HepG2 (cell line): ENCODE data around the gene ZNF226. TPM values are rescaled to one million over a fixed set of nuclear protein-coding genes. Genes with fewer than 3 reads are reported as not detected.

Experiments
- CHD4 ChIP-seq: fragments of 200-600 bp; sonication (generic); IDR thresholded peaks from 2 replicates; pipeline ENCODE4 v1.7.0; 2017; ENCODE audit warnings: mild to moderate bottlenecking, low read length, borderline replicate concordance
- DR1 ChIP-seq: sonication (generic); formaldehyde crosslinking; IDR thresholded peaks from 2 replicates; pipeline ENCODE4 v1.8.0; 2021; ENCODE audit warnings: mild to moderate bottlenecking, missing genetic modification reagents, inconsistent platforms
- EHMT2 ChIP-seq: fragments of 200-600 bp; sonication (generic); IDR thresholded peaks from 2 replicates; pipeline ENCODE4 v1.7.0; 2017; ENCODE audit warnings: antibody characterized with exemption, low read depth, low read length, borderline replicate concordance
- EP300 ChIP-seq, 3 experiments: sonication (generic) in 1 of 3; formaldehyde crosslinking in 1 of 3; IDR thresholded peaks; 2 replicates each; pipeline versions ENCODE4 v1.5.1 to v1.6.1; 2011 to 2020; ENCODE audit warnings: low read depth in 2 of 3, low read length in 2 of 3, borderline replicate concordance in 1 of 3, improper control_type of control experiment in 1 of 3, mild to moderate bottlenecking in 1 of 3, missing genetic modification reagents in 1 of 3, moderate library complexity in 1 of 3
- ETV6 ChIP-seq: sonication (generic); formaldehyde crosslinking; conservative IDR thresholded peaks from 2 replicates; pipeline ENCODE4 v1.4.0; 2020; ENCODE audit warnings: missing genetic modification reagents
- HNRNPH1 ChIP-seq: fragments of 200-400 bp; formaldehyde crosslinking; optimal IDR thresholded peaks from 2 replicates; pipeline ENCODE3; 2017; ENCODE audit warnings: mild to moderate bottlenecking, low read depth, low read length
- KDM2A ChIP-seq: sonication (generic); formaldehyde crosslinking; IDR thresholded peaks from 2 replicates; pipeline ENCODE4 v1.4.0; 2020; ENCODE audit warnings: low read depth, missing genetic modification reagents, borderline replicate concordance
- RNF2 ChIP-seq: fragments of 450-650 bp; conservative IDR thresholded peaks from 2 replicates; pipeline ENCODE4 v1.6.1; 2016; ENCODE audit warnings: low read depth
- SALL1 ChIP-seq: sonication (generic); formaldehyde crosslinking; IDR thresholded peaks from 2 replicates; pipeline ENCODE4 v1.8.0; 2022; ENCODE audit warnings: mild to moderate bottlenecking, missing genetic modification reagents
- STAT5B ChIP-seq: sonication (generic); formaldehyde crosslinking; IDR thresholded peaks from 2 replicates; pipeline ENCODE4 v1.4.0; 2020; ENCODE audit warnings: missing genetic modification reagents
- XRCC5 ChIP-seq: fragments of 200-400 bp; formaldehyde crosslinking; optimal IDR thresholded peaks from 2 replicates; pipeline ENCODE3; 2017; ENCODE audit warnings: mild to moderate bottlenecking, low read length
- ZNF180 ChIP-seq: sonication (generic); formaldehyde crosslinking; IDR thresholded peaks from 2 replicates; pipeline ENCODE4 v1.4.0; 2020; ENCODE audit warnings: low read depth, missing genetic modification reagents, borderline replicate concordance
- ZNF225 ChIP-seq: sonication (generic); formaldehyde crosslinking; IDR thresholded peaks from 2 replicates; pipeline ENCODE4 v1.4.0; 2020; ENCODE audit warnings: mild to moderate bottlenecking, missing genetic modification reagents
- ZNF572 ChIP-seq: sonication (generic); formaldehyde crosslinking; IDR thresholded peaks from 2 replicates; pipeline ENCODE4 v1.5.1; 2020; ENCODE audit warnings: mild to moderate bottlenecking, missing genetic modification reagents
- ZNF670 ChIP-seq: sonication (generic); formaldehyde crosslinking; IDR thresholded peaks from 2 replicates; pipeline ENCODE4 v1.8.0; 2022; ENCODE audit warnings: mild to moderate bottlenecking, missing genetic modification reagents, borderline replicate concordance
- polyA plus RNA-seq, 8 experiments: library from polyadenylated mRNA; depleted of rRNA in 3 of 8; stranded (reverse) in 7 of 8; unstranded in 1 of 8; fragments of >200 nt; fragmentation: Illumina TruSeq in 4 of 8; extraction: Trizol in 4 of 8; gene quantifications; 2 replicates each; pipeline versions ENCODE4 v1.2.1 to v1.2.3, GENCODE V29; 2011 to 2016; ENCODE audit warnings: low read depth in 4 of 8, missing spikeins in 1 of 8, mixed read lengths in 1 of 8; ENCODE audit not compliant: insufficient read depth in 1 of 8
- total RNA-seq, 5 experiments: library from RNA; depleted of rRNA; stranded (reverse); fragments of >200 nt; fragmentation: Illumina TruSeq; extraction: Trizol; gene quantifications; 2 replicates each; pipeline ENCODE4 v1.2.3, GENCODE V29; 2016; ENCODE audit warnings: low read depth in 1 of 5
- TF ChIP-seq, protein P1 (sequence below): IDR thresholded peaks from 2 replicates; pipeline ENCODE4 v1.6.1; 2016; ENCODE audit warnings: control low read depth
- TF ChIP-seq, protein P2 (sequence below): IDR thresholded peaks from 2 replicates; pipeline ENCODE4 v1.6.1; 2018; ENCODE audit warnings: missing genetic modification reagents, mild to moderate bottlenecking, missing compliant biosample characterization
- TF ChIP-seq, protein P3 (sequence below): sonication (generic); formaldehyde crosslinking; IDR thresholded peaks from 2 replicates; pipeline ENCODE4 v1.8.0; 2022; ENCODE audit warnings: mild to moderate bottlenecking, missing genetic modification reagents
- TF ChIP-seq, protein P4 (sequence below): sonication (generic); formaldehyde crosslinking; IDR thresholded peaks from 2 replicates; pipeline ENCODE4 v1.8.1; 2023; ENCODE audit warnings: mild to moderate bottlenecking, missing genetic modification reagents, borderline replicate concordance
- TF ChIP-seq, protein P5 (sequence below): sonication (generic); formaldehyde crosslinking; IDR thresholded peaks from 2 replicates; pipeline ENCODE4 v1.4.0; 2020; ENCODE audit warnings: missing genetic modification reagents, borderline replicate concordance
- TF ChIP-seq, protein P6 (sequence below): sonication (generic); formaldehyde crosslinking; IDR thresholded peaks from 2 replicates; pipeline ENCODE4 v1.9.0; 2022; ENCODE audit warnings: missing genetic modification reagents, mild to moderate bottlenecking, borderline replicate concordance

Gene ZNF226
- total and polyA plus RNA-seq, 2 of the 13 experiments (the other 11 are each of a cell fraction or from before 2014, with no cell fraction given): 8.3 to 16.0 TPM

DNA sequence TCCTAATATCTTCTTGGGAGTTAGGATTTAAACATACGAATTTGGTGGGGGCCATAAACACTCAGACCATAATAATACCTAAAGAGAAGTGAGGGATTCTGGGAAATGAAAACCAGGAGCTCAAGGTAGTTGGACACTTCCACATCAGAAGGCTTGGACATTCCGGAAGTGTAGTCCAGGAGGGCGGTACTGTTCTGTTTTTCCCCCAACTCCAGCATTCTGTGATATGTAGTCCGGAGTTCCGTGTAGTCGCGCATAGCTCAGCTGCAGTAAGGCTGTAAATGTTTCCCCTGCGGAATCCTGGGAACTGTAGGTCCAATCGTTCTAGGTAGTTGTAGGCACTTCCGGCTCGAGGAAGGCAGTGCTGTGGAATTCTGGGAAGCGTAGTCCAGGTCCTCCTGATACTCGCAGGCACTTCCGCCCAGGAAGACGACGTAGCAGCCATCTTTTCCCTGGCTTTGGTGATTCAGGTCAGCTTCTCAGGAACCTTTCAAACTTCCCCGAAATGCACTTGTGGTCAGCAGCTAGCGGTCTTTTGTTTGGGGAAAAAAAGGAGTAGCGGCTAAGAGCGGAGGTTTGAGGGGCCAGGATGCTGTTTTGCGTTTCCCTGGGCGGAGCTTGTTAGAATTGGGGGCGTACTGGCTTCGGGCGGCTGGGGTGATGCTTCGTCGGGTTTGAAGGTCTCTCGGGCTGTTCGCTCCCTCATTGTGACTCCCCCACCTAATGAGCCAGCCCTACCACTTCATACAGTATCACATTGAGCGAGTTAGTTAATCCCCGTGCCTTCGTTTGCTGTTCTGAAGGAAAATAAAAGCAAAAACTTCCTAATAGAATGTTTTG, at the start of gene ZNF226 (continued):
- TF ChIP-seq, protein P1, sequence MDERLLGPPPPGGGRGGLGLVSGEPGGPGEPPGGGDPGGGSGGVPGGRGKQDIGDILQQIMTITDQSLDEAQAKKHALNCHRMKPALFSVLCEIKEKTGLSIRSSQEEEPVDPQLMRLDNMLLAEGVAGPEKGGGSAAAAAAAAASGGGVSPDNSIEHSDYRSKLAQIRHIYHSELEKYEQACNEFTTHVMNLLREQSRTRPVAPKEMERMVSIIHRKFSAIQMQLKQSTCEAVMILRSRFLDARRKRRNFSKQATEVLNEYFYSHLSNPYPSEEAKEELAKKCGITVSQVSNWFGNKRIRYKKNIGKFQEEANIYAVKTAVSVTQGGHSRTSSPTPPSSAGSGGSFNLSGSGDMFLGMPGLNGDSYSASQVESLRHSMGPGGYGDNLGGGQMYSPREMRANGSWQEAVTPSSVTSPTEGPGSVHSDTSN (CRISPR knock-in tag): no peak
- TF ChIP-seq, protein P2, sequence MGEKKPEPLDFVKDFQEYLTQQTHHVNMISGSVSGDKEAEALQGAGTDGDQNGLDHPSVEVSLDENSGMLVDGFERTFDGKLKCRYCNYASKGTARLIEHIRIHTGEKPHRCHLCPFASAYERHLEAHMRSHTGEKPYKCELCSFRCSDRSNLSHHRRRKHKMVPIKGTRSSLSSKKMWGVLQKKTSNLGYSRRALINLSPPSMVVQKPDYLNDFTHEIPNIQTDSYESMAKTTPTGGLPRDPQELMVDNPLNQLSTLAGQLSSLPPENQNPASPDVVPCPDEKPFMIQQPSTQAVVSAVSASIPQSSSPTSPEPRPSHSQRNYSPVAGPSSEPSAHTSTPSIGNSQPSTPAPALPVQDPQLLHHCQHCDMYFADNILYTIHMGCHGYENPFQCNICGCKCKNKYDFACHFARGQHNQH (CRISPR knock-in tag): peak; percentile 80
- TF ChIP-seq, protein P3, sequence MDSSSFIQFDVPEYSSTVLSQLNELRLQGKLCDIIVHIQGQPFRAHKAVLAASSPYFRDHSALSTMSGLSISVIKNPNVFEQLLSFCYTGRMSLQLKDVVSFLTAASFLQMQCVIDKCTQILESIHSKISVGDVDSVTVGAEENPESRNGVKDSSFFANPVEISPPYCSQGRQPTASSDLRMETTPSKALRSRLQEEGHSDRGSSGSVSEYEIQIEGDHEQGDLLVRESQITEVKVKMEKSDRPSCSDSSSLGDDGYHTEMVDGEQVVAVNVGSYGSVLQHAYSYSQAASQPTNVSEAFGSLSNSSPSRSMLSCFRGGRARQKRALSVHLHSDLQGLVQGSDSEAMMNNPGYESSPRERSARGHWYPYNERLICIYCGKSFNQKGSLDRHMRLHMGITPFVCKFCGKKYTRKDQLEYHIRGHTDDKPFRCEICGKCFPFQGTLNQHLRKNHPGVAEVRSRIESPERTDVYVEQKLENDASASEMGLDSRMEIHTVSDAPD (CRISPR knock-in tag): no peak; the same call in 1 of the 2 replicates
- no peak for TF ChIP-seq ZNF670 (CRISPR knock-in tag)
- peak; percentile 54; the same call in 1 of the 2 replicates for TF ChIP-seq ZNF225
- no peak for TF ChIP-seq STAT5B (CRISPR knock-in tag)
- peak; percentile 41; the same call in 1 of the 2 replicates for TF ChIP-seq EHMT2
- TF ChIP-seq, protein P4, sequence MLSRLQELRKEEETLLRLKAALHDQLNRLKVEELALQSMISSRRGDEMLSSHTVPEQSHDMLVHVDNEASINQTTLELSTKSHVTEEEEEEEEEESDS (CRISPR knock-in tag): no peak
- TF ChIP-seq ETV6 (CRISPR knock-in tag): no peak
- no peak for TF ChIP-seq RNF2
- no peak for TF ChIP-seq HNRNPH1
- TF ChIP-seq KDM2A (CRISPR knock-in tag): peak; percentile 76
- no peak for TF ChIP-seq EP300 (IDR thresholded peaks at IDR 0.05; ENCODE audit: low read depth in 2 of 2, low read length in 2 of 2)
- no peak for TF ChIP-seq EP300 (CRISPR knock-in tag; IDR thresholded peaks at IDR 0.05; ENCODE audit: borderline replicate concordance)
- TF ChIP-seq XRCC5: peak; percentile 55
- TF ChIP-seq CHD4: no peak
- TF ChIP-seq, protein P5, sequence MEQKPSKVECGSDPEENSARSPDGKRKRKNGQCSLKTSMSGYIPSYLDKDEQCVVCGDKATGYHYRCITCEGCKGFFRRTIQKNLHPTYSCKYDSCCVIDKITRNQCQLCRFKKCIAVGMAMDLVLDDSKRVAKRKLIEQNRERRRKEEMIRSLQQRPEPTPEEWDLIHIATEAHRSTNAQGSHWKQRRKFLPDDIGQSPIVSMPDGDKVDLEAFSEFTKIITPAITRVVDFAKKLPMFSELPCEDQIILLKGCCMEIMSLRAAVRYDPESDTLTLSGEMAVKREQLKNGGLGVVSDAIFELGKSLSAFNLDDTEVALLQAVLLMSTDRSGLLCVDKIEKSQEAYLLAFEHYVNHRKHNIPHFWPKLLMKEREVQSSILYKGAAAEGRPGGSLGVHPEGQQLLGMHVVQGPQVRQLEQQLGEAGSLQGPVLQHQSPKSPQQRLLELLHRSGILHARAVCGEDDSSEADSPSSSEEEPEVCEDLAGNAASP (CRISPR knock-in tag): no peak
- peak; percentile 55; the same call in 1 of the 2 replicates for TF ChIP-seq SALL1 (CRISPR knock-in tag)
- TF ChIP-seq, protein P6, sequence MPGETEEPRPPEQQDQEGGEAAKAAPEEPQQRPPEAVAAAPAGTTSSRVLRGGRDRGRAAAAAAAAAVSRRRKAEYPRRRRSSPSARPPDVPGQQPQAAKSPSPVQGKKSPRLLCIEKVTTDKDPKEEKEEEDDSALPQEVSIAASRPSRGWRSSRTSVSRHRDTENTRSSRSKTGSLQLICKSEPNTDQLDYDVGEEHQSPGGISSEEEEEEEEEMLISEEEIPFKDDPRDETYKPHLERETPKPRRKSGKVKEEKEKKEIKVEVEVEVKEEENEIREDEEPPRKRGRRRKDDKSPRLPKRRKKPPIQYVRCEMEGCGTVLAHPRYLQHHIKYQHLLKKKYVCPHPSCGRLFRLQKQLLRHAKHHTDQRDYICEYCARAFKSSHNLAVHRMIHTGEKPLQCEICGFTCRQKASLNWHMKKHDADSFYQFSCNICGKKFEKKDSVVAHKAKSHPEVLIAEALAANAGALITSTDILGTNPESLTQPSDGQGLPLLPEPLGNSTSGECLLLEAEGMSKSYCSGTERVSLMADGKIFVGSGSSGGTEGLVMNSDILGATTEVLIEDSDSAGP (CRISPR knock-in tag): peak; percentile 59; the same call in 1 of the 2 replicates
- no peak for TF ChIP-seq ZNF180 (CRISPR knock-in tag)
- TF ChIP-seq DR1 (CRISPR knock-in tag): no peak
- TF ChIP-seq ZNF572 (CRISPR knock-in tag): peak; percentile 73; the same call in 1 of the 2 replicates
